HepG2 (cell line): ENCODE data around the gene MADCAM1. TPM values are rescaled to one million over a fixed set of nuclear protein-coding genes. Genes with fewer than 3 reads are reported as not detected.

Experiments
- AKNA ChIP-seq: sonication (generic); formaldehyde crosslinking; IDR thresholded peaks from 2 replicates; pipeline ENCODE4 v1.4.0; 2020; ENCODE audit warnings: missing genetic modification reagents, borderline replicate concordance
- DMTF1 ChIP-seq: sonication (generic); formaldehyde crosslinking; IDR thresholded peaks from 2 replicates; pipeline ENCODE4 v1.4.0; 2020; ENCODE audit warnings: mild to moderate bottlenecking, missing genetic modification reagents
- GTF2F1 ChIP-seq: fragments of 150-350 bp; IDR thresholded peaks from 2 replicates; pipeline ENCODE4 v1.6.1; 2014; ENCODE audit warnings: low read length
- HOMEZ ChIP-seq: IDR thresholded peaks from 2 replicates; pipeline ENCODE4 v1.6.1; 2016; ENCODE audit warnings: low read depth
- PHF8 ChIP-seq: sonication (generic); formaldehyde crosslinking; IDR thresholded peaks from 2 replicates; pipeline ENCODE4 v1.5.0; 2020; ENCODE audit warnings: missing genetic modification reagents
- PLRG1 ChIP-seq: fragments of 450-650 bp; conservative IDR thresholded peaks from 2 replicates; pipeline ENCODE4 v1.6.1; 2016
- SMARCC2 ChIP-seq: fragments of 450-650 bp; IDR thresholded peaks from 2 replicates; pipeline ENCODE4 v1.6.1; 2017; ENCODE audit warnings: antibody characterized with exemption, mild to moderate bottlenecking
- SPEN ChIP-seq: sonication (generic); formaldehyde crosslinking; IDR thresholded peaks from 2 replicates; pipeline ENCODE4 v1.5.1; 2020; ENCODE audit warnings: low read depth, mild to moderate bottlenecking, missing genetic modification reagents
- ZBTB46 ChIP-seq: sonication (generic); formaldehyde crosslinking; IDR thresholded peaks from 2 replicates; pipeline ENCODE4 v1.4.0; 2020; ENCODE audit warnings: mild to moderate bottlenecking, missing genetic modification reagents, borderline replicate concordance
- ZNF101 ChIP-seq: sonication (generic); formaldehyde crosslinking; IDR thresholded peaks from 2 replicates; pipeline ENCODE4 v1.4.0; 2020; ENCODE audit warnings: mild to moderate bottlenecking, low read depth, missing genetic modification reagents, borderline replicate concordance
- ZNF251 ChIP-seq: sonication (generic); formaldehyde crosslinking; IDR thresholded peaks from 2 replicates; pipeline ENCODE4 v1.9.0; 2021; ENCODE audit warnings: mild to moderate bottlenecking, missing genetic modification reagents
- ZNF644 ChIP-seq: IDR thresholded peaks from 2 replicates; pipeline ENCODE4 v1.6.1; 2016; ENCODE audit warnings: low read depth
- polyA plus RNA-seq, 8 experiments: library from polyadenylated mRNA; depleted of rRNA in 3 of 8; stranded (reverse) in 7 of 8; unstranded in 1 of 8; fragments of >200 nt; fragmentation: Illumina TruSeq in 4 of 8; extraction: Trizol in 4 of 8; gene quantifications; 2 replicates each; pipeline versions ENCODE4 v1.2.1 to v1.2.3, GENCODE V29; 2011 to 2016; ENCODE audit warnings: low read depth in 4 of 8, missing spikeins in 1 of 8, mixed read lengths in 1 of 8; ENCODE audit not compliant: insufficient read depth in 1 of 8
- total RNA-seq, 5 experiments: library from RNA; depleted of rRNA; stranded (reverse); fragments of >200 nt; fragmentation: Illumina TruSeq; extraction: Trizol; gene quantifications; 2 replicates each; pipeline ENCODE4 v1.2.3, GENCODE V29; 2016; ENCODE audit warnings: low read depth in 1 of 5
- TF ChIP-seq, protein P1 (sequence below): sonication (generic); formaldehyde crosslinking; IDR thresholded peaks from 2 replicates; pipeline ENCODE4 v1.5.0; 2020; ENCODE audit warnings: mild to moderate bottlenecking, missing genetic modification reagents, borderline replicate concordance

The MADCAM1 gene
- total and polyA plus RNA-seq, 2 of the 13 experiments (the other 11 are each of a cell fraction or from before 2014, with no cell fraction given) = 0.29 to 0.33 TPM

DNA sequence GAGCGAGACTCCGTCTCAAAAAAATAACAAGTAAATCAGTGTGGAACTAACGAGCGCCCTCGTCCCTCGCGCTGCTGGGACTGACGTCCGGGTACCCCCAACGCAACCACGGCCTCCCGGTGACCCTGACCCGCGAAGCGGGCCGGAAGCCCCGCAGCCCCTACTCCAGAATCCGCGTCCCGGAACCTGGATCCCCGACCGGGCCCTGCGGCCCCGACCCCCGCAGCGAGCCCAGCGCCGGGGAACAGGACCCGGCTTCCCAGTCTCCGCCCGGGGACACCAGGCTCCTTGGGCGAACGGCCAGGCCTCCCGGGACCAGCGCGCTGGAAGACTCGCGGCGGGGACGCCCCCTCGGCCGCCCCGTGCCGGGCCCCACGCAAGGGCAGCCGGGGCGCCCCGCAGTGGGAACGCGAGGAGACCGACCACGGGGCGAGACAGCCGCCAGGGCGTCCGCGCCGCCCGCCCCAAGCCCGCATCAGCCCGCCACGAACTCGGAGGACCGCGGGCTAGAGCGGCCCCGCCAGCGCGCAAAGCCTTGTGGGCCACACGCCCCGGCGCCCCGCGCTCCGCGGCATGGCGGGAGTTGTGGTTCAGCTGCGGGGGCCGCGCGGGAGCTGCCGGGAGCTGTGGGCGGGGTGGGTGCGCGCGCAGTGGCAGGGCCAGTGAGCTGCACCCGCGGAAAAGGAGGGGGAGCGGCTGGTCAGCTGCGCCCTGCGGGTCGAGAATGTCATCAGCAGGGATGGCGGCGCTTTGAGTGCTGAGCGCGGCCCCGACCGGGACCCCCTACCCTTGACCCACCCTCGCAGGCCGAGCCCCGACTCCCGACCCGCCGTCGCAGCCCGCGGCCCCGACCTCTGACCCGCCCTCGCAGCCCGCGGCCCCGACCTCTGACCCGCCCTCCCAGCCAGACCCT, 7.5 kb upstream of the MADCAM1 start (continued):
- TF ChIP-seq, protein P1, sequence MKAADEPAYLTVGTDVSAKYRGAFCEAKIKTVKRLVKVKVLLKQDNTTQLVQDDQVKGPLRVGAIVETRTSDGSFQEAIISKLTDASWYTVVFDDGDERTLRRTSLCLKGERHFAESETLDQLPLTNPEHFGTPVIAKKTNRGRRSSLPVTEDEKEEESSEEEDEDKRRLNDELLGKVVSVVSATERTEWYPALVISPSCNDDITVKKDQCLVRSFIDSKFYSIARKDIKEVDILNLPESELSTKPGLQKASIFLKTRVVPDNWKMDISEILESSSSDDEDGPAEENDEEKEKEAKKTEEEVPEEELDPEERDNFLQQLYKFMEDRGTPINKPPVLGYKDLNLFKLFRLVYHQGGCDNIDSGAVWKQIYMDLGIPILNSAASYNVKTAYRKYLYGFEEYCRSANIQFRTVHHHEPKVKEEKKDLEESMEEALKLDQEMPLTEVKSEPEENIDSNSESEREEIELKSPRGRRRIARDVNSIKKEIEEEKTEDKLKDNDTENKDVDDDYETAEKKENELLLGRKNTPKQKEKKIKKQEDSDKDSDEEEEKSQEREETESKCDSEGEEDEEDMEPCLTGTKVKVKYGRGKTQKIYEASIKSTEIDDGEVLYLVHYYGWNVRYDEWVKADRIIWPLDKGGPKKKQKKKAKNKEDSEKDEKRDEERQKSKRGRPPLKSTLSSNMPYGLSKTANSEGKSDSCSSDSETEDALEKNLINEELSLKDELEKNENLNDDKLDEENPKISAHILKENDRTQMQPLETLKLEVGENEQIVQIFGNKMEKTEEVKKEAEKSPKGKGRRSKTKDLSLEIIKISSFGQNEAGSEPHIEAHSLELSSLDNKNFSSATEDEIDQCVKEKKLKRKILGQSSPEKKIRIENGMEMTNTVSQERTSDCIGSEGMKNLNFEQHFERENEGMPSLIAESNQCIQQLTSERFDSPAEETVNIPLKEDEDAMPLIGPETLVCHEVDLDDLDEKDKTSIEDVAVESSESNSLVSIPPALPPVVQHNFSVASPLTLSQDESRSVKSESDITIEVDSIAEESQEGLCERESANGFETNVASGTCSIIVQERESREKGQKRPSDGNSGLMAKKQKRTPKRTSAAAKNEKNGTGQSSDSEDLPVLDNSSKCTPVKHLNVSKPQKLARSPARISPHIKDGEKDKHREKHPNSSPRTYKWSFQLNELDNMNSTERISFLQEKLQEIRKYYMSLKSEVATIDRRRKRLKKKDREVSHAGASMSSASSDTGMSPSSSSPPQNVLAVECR (CRISPR knock-in tag) = peak; percentile 79; the same call in 1 of the 2 replicates
- TF ChIP-seq ZNF251 (CRISPR knock-in tag) (no peak), HOMEZ (CRISPR knock-in tag) (no peak), PLRG1 (no peak), SPEN (CRISPR knock-in tag) (peak; percentile 95), GTF2F1 (0 out of 2 replicates have a peak, but pooled peaks have one; percentile 13), ZBTB46 (CRISPR knock-in tag) (no peak), ZNF644 (CRISPR knock-in tag) (no peak), ZNF101 (CRISPR knock-in tag) (no peak), SMARCC2 (no peak), DMTF1 (CRISPR knock-in tag) (0 out of 2 replicates have a peak, but pooled peaks have one; percentile 11), PHF8 (peak; percentile 61), AKNA (no peak)
